T1000 (cell line): ENCODE data around the gene EXT2.

ENCODE experiments used
- DNase-seq: peaks from one replicate; lab custom pipeline; 2025; ENCODE audit warnings: mixed read lengths; lab: John Stamatoyannopoulos, UW

Gene EXT2

DNA sequence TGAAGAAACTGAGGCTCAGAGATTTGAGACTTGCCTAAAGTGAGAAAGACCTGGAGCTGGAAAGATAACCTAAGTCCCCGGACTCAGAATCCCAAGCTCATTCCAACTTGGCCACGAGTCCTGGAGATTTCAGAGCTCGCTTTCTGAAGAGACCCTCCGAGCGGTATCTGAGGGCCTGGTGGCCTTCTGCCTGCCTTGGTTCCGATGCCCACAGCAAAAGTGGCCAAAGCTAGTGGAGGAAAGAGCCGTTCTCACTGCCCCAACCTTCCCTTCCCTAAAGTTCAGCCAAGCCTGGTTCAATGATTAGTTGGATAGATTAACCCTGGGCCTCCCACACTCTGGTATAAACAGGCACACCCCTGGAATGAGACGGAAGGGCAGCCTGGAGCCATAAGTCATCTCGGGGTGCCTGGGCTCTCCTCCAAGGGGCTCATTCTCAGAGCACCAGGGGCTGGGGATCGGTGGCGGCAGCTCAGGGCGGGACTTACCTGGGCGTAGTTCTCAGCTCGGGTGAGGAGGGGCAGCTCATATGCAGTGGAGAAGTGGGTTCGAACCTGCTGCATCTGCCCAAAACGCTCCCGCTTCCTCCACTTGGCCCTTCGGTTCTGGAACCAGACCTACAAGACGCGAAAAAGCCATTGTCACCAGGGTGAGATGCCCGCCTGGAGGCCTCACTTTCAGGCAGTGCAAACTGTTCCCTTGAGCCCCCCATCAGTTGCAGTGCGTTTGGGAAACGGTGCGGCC is 171.7 kb downstream of the EXT2 start:
- no peak for DNase-seq

DNA sequence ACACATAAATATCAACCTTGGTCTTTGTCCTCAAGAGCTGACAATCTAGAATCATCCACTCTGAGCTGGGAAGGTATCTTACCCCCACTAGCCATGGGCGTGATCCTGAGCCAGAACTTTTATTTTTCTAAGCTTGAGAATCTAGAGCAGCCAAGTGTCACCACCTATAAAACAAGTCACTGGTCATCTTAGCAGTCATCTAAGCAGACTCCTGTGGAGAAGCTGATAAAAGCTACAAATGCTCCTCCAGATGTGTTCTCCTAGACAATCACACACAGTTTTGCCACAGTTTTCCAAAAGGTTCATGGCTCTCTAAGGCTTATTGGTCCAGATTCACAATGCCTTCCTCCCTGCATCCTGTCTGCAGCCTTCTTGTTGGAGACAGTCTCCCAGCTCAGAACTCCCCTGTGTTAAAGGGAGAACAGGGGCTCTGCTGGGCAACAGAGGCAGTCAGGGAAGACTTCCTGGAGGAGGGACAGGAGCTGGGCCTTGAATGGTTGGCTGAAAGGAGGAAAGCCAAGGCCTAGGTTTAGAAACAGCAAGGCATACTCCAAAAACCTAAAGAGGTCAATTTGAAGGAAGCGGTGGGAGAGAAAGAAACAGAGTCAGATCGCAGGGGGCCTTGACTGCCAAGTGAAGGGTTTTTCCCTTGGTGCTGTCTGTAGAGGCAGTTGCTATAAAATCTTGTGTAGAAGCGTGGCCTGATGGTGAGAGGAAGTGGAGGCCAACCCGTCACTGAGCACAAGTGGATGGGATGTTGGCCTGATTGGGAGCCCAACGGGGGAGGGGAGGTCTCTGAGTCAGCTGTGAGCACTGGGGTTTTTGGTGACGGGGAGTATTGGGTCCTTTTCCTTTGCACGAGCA is 172.5 kb downstream of the EXT2 start:
- DNase-seq = no peak

DNA sequence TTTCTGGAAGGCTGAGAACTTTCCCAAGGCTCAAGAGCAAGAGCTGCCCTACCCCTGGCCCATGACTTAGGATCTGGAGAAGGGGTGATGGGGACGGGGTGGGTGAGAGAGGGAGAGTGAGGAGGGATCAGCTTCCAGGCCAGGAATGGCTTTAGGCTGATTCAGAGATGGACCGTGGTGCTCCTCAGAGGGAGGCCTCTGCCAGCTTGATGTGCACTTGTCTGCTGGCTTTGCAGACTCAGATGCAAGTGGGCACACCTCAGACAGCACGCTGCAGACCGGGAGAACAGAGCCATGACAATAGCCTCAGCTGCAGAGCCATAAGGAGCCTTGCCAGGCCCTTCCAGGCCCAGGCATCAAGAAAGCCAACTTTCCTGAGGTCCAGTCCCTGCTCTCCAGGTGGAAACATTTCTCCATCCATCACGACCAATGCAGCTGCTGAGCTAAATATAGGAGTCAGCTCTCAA is 173.2 kb downstream of the EXT2 start:
- no peak for DNase-seq

DNA sequence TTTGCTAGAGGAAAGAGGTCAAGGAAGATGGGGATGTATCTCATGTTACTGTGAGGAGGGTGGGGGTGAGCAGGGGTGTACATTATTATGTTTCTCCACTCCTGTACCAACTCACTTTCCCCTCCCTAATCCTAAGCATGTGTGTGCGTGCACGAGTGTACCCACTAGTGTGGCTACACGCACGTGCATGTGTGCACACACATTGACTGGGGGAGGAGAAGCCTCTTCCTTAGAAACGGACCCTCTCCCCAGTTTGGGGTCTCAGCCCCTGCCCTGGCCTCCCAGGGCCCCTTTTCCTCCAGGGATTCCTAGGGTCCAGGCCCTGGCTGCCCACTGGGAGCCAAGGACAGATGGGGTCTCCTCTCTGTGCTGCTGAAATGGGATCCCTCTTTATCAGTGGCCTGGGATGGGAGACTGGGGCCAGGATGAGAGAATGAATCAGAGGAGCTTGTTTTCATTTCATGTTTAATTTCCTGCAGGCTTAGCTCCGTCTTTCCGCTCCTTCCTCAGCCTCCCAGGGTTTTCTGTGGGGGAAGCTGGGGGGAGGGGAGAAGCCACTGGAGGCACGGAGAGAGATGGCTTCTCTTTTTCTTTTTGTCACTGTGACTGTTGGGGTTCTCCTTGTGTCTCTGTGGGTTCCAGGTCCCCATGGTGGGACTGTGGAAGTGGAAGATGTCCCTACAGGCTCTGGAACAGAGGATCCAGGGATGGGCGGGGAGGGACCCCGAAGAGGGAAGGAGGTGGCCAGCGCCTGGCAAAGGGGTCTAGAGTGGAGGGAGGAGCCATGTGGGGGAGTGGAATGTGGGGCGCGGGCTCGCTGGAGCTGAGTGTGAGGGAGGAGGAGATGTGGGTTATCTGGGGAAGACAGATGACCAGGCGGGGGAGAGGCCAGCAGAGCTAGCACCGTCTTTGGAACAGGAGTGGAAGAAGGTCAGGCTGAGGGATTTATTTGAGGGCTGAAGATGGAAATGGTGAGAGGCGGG is 174.2 kb downstream of the EXT2 start:
- no peak for DNase-seq

DNA sequence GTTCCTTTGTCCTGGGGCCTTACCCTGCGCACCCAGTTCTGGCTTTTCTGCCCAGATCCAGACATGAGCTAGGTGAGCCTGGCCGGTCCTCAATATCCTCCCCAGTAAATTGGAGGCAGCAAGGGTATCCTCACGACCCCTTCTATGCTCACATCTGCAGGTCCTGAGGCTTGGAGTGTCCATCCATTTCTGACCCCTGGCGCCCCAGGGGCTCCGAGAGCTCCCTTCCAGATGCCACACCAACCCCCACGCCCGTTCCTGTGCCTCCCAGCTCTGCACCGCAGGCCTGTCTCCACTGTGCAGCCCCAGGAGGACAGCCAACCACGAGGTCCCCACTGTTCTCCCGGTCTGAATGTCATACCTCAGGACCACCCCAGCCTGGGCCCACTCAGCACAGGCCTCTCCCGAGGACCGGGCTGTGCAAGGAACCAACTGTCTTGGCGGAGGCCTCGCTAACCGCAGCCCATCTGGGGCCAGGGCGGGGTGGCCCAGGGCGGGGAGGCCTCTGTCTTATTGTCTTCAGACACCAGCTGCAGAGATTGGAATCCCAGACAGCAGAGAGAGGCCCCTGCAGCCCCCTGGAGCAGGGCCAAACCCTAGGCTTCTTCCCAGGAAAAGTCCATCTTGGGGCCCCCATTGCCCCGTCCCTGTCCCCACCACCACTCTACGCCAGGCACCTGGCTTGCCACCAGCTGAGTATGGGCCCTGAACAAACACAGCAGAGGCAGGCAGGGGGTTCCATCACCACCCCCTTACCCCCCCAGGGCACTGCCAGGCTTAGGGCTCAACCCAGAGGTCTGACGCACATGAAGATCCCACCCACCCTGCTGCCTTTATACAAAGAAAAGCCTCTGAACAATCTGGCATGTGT is 175.2 kb downstream of the EXT2 start:
- no peak for DNase-seq

DNA sequence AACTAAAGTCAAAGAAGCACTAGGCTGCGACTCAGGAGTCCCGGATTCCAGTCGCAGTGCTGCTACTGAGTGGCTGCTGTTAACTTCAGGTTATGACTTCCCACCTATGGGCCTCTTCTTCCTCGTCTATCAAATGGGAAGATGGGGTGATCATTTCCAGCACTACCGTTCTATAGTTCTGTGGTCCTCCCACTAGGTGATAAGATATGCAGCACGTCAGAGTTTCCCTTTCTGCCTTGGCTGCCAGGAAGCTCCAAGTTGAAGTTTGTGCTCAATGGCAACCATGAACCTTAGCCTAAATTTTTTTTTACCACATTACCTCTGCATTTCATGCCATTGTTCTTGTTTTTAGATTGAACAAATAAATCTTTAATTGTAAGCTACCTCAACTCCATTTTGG is 175.8 kb downstream of the EXT2 start:
- no peak for DNase-seq

DNA sequence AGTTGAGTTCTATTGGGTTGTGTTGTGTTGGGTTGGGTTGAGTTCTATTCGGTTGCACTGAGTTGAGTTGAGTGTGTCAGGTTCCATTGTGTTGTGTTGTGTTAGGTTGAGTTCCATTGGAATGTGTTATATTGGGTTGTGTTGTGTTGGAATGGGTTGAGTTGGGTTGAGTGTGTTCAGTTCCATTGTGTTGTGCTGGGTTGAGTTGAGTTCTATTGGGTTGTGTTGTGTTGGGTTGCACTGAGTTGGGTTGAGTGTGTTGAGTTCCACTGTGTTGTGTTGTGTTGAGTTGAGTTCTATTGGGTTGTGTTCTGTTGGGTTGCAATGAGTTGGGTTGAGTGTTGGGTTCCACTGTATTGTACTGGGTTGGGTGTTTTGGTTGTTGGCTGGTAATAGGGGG is 178.9 kb downstream of the EXT2 start:
- DNase-seq = no peak

DNA sequence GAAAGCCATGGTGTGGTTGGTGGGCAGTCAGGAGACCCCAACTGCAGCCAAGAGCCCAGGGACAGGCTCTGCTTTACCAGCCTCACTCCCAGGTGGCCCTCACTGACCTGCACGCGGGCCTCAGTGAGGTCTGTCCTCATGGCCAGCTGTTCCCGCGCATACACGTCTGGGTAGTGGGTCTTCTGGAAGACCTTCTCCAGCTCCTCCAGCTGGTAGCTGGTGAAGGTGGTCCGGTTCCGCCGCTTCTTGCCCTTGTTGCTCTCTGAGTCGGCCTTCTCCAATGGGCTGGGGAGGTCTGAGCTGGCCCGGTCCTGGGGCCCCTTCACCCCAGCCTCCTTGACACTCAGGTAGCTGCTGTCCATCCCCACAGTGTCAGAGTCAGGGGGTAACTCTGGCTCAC is 179.8 kb downstream of the EXT2 start:
- DNase-seq = no peak

DNA sequence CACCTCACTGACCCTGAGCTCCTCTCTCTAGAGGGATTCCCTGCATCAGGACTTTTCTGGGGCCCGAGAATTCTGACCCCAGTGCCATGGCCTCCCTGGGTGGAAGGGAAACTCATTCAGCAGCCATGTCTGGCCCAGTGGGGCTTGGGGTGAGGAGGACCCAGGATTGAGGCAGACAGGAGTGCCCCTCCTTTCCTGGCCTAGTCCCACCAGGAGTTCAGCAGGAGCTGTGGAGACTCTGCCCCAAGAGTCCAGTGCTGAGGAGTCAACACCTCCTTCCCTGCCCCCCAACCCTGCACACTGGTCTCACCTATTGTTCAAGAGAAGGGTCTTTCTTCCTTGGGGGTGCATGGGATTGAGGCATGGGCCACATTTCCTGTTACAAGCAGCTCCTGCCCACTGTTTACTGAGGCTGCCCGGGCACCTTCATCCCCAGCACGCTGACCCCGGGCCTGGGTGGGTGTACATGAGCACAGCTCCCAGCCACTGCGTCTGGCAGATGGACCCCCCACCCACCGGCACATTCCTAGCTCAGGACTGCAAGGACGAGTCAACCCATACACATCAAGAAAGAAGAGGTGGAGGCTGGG is 180.6 kb downstream of the EXT2 start:
- DNase-seq = no peak

DNA sequence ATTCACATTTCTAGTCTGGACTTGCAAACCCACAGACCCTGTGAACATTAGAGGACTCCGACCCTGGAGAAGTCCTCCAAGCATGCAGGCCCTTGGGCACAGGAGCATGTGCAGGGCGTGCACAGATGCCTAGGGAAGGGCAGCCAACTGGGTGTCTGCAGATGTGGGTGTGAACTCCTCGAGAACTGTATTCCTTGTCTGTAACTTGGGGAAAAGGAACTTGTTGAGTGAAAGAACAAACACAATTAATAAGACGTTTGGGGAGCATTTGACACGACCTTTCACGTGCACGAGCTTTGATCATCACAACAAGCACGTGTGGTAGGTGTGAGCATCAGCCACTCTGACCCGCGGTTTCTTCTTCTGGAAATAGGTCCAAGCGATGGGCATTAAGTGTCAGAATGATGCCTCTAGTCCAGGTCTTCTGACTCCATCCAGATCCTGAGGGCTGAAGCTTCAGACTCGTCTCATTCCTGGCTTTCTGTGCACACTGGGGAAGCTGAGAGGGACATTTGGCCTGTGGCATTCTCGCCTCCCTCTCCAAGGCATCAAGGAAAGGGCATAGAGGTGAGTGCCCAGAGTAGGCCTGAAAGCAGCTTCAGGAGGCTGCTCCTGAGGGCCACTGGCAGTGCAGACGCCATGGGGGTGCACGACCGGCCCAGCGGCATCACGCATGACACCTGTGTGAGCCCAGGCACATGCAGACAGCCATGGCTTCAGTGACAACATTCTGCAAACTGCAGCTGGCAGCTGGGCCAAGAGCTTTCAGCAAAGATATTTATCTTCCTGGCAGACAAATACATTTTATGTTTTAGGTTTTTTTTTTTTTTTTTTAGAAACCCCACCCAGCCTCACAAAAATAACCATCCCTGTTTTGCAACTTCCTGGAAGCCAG is 182.0 kb downstream of the EXT2 start:
- DNase-seq = no peak

DNA sequence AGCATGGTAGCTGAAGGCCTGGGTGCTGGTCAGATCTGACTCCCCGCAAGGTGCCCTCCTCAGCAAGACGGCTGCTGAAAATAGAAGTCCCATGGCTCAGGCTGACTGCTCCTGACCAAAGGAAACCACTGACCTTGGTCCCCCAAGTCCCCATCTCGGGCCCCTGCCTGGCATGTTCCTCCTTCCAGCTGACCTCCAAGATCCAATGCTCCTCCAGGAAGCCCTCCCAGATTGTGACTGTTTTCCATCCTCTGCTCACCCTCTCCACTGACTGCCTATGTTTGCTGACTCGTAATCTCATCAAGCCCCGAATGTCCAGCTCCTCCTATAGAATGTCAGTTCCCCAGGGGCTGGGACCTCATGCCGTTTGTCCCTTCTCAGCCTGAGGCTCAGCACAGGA is 184.0 kb downstream of the EXT2 start:
- no peak for DNase-seq

DNA sequence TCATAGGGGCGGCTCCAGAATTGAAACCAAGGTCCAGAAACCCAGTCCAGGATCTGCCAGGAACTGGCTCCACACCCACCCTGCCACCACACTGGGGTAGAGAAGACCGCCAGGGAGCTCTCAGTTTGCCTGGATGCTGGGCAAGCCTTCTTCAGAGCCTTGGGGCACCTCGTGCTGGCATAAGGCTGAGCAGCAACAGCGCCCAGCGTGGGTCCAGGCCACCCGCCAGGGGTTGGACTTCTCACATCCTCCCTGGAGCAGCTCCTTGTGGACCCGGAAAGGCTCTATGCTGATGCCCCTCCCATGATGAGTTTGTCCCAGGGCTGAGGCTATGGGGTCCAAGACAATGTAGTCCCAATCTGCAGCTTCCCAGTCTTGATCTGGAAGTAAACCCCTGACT is 184.8 kb downstream of the EXT2 start:
- DNase-seq = no peak

DNA sequence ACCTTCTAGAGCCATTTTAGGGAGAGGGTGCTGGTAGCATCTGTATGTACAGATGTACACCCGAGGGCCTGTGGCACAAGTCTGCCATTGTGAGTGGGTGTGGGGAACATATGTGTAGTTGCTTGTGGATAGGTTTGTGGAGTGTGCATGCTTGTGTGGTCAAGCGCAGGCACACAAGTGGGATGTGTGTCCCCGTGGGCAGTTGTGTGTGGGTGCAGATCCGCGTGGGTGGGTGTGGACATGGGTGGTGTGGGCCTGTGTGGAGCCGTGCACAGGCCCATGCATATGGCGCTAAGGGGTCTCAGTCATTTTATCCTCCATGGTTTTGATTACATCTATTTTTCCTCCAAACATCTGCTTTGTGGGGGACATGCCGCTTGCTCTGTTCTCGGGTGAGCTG is 185.7 kb downstream of the EXT2 start:
- no peak for DNase-seq

DNA sequence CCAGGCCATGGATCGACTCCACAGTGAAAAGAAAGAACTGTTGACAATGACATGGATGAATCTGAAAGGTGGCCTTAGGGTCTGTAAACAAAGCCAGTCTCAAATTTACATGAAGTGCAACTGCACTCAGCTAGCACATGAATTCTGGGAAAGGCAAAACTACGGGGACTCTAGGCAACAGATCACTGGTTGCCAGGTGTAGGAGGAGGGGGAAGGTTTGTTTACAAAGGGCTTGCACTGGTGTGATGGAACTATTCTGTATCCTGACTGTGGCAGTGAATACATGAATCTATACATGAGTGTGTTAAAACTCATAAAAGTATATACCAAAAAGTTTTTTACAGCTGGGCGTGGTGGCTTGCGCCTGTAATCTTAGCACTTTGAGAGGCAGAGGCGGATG is 187.1 kb downstream of the EXT2 start:
- DNase-seq = no peak

DNA sequence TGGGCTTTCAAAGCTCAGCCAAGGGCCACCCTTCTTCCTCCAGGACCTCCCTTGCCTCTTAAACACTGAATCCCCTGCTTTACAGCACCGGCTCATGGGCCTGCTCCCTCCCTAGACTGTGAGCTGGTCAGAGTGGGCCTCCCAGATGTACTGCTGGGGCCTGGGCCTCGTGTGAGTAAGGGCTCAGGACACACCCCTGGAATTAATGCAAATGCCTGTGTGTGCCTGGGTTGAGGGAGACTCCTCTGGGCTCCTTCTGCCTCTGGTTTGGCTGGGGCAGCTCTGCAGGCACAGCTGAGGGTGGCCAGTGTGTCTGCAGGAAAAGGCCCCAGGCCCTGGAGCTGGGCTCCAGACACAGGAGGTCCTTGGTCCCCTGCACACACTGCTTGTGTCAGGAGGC is 190.3 kb downstream of the EXT2 start:
- no peak for DNase-seq

DNA sequence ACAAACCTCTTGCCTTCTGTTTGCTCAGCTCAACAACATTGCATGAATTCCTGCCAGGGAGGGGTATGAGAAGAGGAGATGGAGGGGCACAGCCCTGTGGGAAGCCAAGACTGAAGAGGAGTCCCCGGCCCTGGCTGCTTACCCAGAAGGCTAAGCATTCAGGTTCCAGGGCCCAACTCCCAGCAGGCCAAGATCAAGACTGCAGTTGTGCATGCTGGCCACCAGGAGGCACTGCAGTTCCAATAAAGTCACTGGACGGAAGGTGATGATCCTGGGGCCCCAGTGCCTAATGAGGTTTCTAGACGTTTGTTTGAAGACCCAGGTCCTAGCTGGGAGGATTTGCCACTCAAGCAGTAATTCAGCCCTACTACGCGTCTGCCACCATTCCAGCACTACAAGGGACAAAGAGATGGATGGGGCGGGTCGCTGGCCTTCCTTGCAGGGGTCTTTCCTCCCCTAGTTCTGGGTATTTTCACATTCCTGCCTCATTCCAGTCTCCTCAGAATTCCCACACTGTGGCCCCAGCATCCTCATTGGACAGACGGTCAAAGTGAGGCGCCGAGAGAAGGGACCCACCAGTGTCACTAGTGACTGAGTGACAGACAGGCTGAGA is 190.9 kb downstream of the EXT2 start:
- DNase-seq = no peak

DNA sequence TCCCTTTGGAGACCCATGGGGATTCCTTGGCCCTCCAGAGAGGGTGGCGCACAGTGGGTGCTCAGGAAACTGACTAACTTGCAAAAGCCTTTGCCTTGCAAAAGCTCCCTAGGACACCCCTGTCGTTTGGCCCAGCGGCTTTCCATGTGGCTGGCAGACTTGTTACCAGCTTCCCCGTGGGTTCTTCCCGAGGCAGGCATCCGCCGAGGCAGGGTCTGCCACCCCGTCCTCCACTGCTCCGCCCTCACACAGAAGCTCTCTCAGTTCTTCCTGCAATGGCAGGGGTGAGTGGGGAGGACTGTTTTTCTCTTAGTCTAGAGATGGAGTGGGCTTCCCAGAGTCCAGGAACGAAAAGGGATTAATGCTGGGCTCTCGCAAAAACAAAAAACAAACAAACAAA is 191.4 kb downstream of the EXT2 start:
- DNase-seq = no peak

DNA sequence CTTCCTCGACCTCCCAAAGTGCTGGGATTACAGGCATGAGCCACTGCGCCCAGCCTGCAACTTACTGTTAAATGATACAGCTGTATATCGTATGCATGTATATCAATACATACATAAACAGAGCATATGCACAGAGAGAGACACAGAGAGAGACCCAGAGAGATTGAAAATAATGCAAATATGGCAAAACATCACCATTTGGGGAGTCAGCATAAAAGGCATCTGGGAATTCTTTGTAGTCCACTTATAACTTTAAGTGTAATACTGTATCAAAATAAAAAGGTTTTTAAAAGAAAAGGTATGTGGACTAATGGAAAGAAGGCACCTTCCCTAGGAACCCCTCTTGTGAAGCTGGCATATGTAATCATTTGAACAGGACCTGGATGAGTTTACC is 192.7 kb downstream of the EXT2 start:
- DNase-seq = no peak

DNA sequence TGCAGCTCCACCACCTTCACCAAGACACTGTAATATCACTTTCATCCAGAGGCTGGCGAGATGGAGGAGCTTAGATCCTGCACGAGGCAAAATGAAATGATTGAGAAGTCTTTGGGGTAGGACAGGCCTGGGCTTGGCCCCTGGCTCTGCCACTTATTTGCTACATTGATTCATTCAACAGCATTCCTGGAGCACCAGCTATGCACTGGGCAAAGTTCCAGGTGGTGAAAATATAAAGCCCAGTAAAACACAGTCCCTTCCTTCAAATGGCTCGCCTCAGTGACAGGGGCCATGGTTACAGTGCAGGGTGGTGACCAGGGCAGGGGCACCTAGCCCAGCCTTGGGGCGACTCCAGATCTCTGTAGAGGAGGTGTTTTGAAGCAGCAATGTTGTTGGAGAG is 194.7 kb downstream of the EXT2 start:
- no peak for DNase-seq
